ENCODE measurements around the gene CCNB3. TPM values are rescaled to one million over a fixed set of nuclear protein-coding genes. Genes with fewer than 3 reads are reported as not detected.

The CCNB3 gene
- polyA plus RNA-seq, 1 of the 3 experiments (the other 2 are of a cell fraction), result 1.8 TPM

DNA sequence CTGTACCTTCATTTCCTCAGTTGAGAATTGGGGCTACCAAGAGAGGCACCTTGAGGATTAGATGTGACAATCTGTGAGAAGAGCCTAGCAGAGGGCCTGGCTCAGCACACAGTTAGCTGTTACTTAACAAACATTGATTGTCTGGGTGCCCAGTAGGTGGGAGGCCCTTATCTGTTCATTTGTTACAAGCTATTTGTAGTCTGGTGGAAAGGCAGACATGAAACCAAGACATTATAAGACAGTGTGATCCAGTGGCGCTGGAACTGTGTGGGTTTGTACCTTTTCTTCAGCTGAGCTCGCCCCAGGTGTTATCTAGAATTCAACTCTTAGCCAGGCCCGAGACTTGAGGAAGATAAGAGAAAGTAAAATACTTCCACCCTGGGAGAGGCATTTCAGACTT is 20.7 kb upstream of the CCNB3 start:
- H3K9me3 ChIP-seq, result no peaks in the 10 kb centered on the region
- CTCF ChIA-PET, result interaction anchor here (1.0 kb wide), 1 partner anchor 307 kb away, joined by 3 read pairs; no protein-coding TSS in a partner anchor
- H2AFZ ChIP-seq (ENCODE audit: low read depth), result no peak overlapping the region

DNA sequence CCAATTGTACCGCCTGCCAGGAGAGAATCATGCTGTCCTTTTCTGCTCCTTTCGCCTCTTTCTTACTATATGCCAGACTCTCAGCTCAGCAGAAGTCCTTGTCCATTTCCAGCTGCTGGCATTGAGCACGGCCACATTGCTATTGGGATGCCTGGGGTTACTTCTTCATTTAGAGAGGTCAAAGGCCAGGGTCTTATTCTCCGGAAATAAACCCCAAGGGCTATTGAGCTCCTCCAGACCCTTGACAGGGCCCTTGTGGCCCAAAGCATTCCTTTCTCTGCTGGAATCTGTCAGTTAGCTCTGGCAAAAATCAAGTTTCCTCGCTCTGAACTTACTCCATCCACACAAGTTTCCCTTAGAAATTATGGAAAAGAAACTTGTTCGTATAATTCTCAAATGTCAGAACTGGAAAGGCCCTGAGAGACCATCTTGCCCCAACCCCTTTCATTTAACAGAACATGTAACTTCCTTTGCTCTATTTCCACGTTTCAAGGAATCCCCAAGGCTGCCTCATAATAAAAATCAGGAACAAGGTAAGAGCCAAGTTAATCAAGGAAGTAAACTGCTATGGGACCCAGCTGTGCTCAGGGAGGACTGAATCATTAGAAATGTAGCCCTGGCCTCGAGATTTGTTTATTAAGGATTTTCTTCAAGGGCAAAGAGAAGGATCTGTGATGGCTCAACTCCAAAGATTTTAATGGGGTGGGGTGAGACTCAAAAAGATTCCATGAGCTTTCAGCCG is 15.5 kb upstream of the CCNB3 start:
- WGBS (ENCODE audit: low lambda C conversion rate), result 22% methylated on average over 9 of the region's 9 CpGs
- no peaks in the 10 kb centered on the region for H3K9me3 ChIP-seq
- no peak overlapping the region for H2AFZ ChIP-seq (ENCODE audit: low read depth)
- H3K27ac ChIP-seq (ENCODE audit: low read depth in 2 of 2, low read length in 1 of 2), result no peak overlapping the region
- H3K27me3 ChIP-seq (ENCODE audit: insufficient read depth), result peaks cover 6% of the 10 kb centered on the region; the same call in 1 of the 2 replicates
- H3K4me1 ChIP-seq (ENCODE audit: control insufficient read depth in 1 of 2, insufficient read depth in 2 of 2, low read depth in 1 of 2, low read length in 1 of 2), result no peaks in the 10 kb centered on the region; a peak in 1 of 4 replicates
- H3K4me3 ChIP-seq (ENCODE audit: low read depth in 2 of 2, low read length in 1 of 2), result no peak overlapping the region
- no peak overlapping the region for H3K9ac ChIP-seq
- H3K9me2 ChIP-seq, result no peaks in the 10 kb centered on the region
- no peak for DNase-seq
- no peak overlapping the region for H3K4me2 ChIP-seq
- H3K79me2 ChIP-seq (ENCODE audit: insufficient read depth), result no peaks in the 10 kb centered on the region
- ChIA-PET POLR2A (no interaction called here), CTCF (no interaction called here)
- H3K36me3 ChIP-seq (replicated peaks in 1 of 2; ENCODE audit: control insufficient read depth in 1 of 2, insufficient read depth in 2 of 2, low read length in 1 of 2), result no peaks in the 10 kb centered on the region
- H3F3A ChIP-seq (replicated peaks; ENCODE audit: insufficient read depth), result no peaks in the 10 kb centered on the region
- H4K20me1 ChIP-seq (ENCODE audit: insufficient read depth), result no peaks in the 10 kb centered on the region
- no peak for TF ChIP-seq GATA2 (CRISPR knock-in tag; IDR thresholded peaks at IDR 0.05)
- no peak for TF ChIP-seq JUND (IDR thresholded peaks at IDR 0.05)
- TF ChIP-seq EP300 (IDR thresholded peaks at IDR 0.05; ENCODE audit: borderline replicate concordance in 1 of 2, low read depth in 1 of 2, low read length in 1 of 2), result no peak
- TF ChIP-seq MXI1 (IDR thresholded peaks at IDR 0.05; ENCODE audit: low read depth, low read length), result no peak
- no peak for TF ChIP-seq RXRA (IDR thresholded peaks at IDR 0.05; ENCODE audit: borderline replicate concordance, low read depth)
- TF ChIP-seq, protein P1, sequence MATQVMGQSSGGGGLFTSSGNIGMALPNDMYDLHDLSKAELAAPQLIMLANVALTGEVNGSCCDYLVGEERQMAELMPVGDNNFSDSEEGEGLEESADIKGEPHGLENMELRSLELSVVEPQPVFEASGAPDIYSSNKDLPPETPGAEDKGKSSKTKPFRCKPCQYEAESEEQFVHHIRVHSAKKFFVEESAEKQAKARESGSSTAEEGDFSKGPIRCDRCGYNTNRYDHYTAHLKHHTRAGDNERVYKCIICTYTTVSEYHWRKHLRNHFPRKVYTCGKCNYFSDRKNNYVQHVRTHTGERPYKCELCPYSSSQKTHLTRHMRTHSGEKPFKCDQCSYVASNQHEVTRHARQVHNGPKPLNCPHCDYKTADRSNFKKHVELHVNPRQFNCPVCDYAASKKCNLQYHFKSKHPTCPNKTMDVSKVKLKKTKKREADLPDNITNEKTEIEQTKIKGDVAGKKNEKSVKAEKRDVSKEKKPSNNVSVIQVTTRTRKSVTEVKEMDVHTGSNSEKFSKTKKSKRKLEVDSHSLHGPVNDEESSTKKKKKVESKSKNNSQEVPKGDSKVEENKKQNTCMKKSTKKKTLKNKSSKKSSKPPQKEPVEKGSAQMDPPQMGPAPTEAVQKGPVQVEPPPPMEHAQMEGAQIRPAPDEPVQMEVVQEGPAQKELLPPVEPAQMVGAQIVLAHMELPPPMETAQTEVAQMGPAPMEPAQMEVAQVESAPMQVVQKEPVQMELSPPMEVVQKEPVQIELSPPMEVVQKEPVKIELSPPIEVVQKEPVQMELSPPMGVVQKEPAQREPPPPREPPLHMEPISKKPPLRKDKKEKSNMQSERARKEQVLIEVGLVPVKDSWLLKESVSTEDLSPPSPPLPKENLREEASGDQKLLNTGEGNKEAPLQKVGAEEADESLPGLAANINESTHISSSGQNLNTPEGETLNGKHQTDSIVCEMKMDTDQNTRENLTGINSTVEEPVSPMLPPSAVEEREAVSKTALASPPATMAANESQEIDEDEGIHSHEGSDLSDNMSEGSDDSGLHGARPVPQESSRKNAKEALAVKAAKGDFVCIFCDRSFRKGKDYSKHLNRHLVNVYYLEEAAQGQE (IDR thresholded peaks at IDR 0.05; ENCODE audit: low read depth, low read length), result no peak
- TF ChIP-seq RFX5 (IDR thresholded peaks at IDR 0.05; ENCODE audit: low read length), result no peak
- TF ChIP-seq, protein P2, sequence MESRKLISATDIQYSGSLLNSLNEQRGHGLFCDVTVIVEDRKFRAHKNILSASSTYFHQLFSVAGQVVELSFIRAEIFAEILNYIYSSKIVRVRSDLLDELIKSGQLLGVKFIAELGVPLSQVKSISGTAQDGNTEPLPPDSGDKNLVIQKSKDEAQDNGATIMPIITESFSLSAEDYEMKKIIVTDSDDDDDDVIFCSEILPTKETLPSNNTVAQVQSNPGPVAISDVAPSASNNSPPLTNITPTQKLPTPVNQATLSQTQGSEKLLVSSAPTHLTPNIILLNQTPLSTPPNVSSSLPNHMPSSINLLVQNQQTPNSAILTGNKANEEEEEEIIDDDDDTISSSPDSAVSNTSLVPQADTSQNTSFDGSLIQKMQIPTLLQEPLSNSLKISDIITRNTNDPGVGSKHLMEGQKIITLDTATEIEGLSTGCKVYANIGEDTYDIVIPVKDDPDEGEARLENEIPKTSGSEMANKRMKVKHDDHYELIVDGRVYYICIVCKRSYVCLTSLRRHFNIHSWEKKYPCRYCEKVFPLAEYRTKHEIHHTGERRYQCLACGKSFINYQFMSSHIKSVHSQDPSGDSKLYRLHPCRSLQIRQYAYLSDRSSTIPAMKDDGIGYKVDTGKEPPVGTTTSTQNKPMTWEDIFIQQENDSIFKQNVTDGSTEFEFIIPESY (IDR thresholded peaks at IDR 0.05; ENCODE audit: borderline replicate concordance, low read depth), result no peak
- TF ChIP-seq ELF1 (IDR thresholded peaks at IDR 0.05), result no peak
- TF ChIP-seq NRF1 (IDR thresholded peaks at IDR 0.05; ENCODE audit: low read depth, low read length), result no peak
- no peak for TF ChIP-seq SMC3 (IDR thresholded peaks at IDR 0.05; ENCODE audit: low read depth, low read length)
- no peak for TF ChIP-seq RCOR1 (IDR thresholded peaks at IDR 0.05; ENCODE audit: low read length)
- TF ChIP-seq, protein P3, sequence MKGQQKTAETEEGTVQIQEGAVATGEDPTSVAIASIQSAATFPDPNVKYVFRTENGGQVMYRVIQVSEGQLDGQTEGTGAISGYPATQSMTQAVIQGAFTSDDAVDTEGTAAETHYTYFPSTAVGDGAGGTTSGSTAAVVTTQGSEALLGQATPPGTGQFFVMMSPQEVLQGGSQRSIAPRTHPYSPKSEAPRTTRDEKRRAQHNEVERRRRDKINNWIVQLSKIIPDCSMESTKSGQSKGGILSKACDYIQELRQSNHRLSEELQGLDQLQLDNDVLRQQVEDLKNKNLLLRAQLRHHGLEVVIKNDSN (IDR thresholded peaks at IDR 0.05; ENCODE audit: borderline replicate concordance, low read depth), result no peak
- no peak for TF ChIP-seq FOXJ3 (CRISPR knock-in tag; IDR thresholded peaks at IDR 0.05)
- no peak for TF ChIP-seq CHD2 (IDR thresholded peaks at IDR 0.05; ENCODE audit: low read length, partially characterized antibody)
- no peak for TF ChIP-seq EZH2phosphoT487 (IDR thresholded peaks at IDR 0.05; ENCODE audit: borderline replicate concordance, low read depth)

More for the DNA sequence above, 20.7 kb upstream of the CCNB3 start:
- 11% methylated on average over 3 of the region's 3 CpGs for WGBS (ENCODE audit: low lambda C conversion rate)
- Histone ChIP-seq H3K4me1 (ENCODE audit: control insufficient read depth in 1 of 2, insufficient read depth in 2 of 2, low read depth in 1 of 2, low read length in 1 of 2) (no peaks in the 10 kb centered on the region; a peak in 1 of 4 replicates), H3K4me3 (ENCODE audit: low read depth in 2 of 2, low read length in 1 of 2) (no peak overlapping the region), H4K20me1 (ENCODE audit: insufficient read depth) (no peaks in the 10 kb centered on the region), H3K36me3 (replicated peaks in 1 of 2; ENCODE audit: control insufficient read depth in 1 of 2, insufficient read depth in 2 of 2, low read length in 1 of 2) (no peaks in the 10 kb centered on the region), H3K27me3 (ENCODE audit: insufficient read depth) (peaks cover 4% of the 10 kb centered on the region; the same call in 1 of the 2 replicates), H3K27ac (ENCODE audit: low read depth in 2 of 2, low read length in 1 of 2) (no peak overlapping the region), H3K9ac (no peak overlapping the region), H3F3A (replicated peaks; ENCODE audit: insufficient read depth) (no peaks in the 10 kb centered on the region), H3K4me2 (no peak overlapping the region), H3K9me2 (no peaks in the 10 kb centered on the region), H3K79me2 (ENCODE audit: insufficient read depth) (no peaks in the 10 kb centered on the region)
- POLR2A ChIA-PET, result no interaction called here
- TF ChIP-seq EZH2phosphoT487 (IDR thresholded peaks at IDR 0.05; ENCODE audit: borderline replicate concordance, low read depth) (no peak), YY1 (IDR thresholded peaks at IDR 0.05; ENCODE audit: low read depth) (no peak)
- TF ChIP-seq, protein P3 (IDR thresholded peaks at IDR 0.05; ENCODE audit: borderline replicate concordance, low read depth), result no peak
- no peak for DNase-seq

Measured in SK-N-SH (cell line).